Renal cortical epithelial cell (primary cell): ENCODE results near the gene TSC22D4. TPM values are rescaled to one million over a fixed set of nuclear protein-coding genes. Genes with fewer than 3 reads are reported as not detected.
A peak's percentile ranks its signal among the peaks of the same experiment; 100 is the strongest.

ENCODE experiments used
- DNase-seq: peaks from one replicate; pipeline ENCODE4 v3.0.0-alpha.2; 2011; ENCODE audit warnings: low read depth
- total RNA-seq: library from RNA; depleted of rRNA; stranded (reverse); fragments of >200 nt; gene quantifications from 2 replicates; pipeline ENCODE4 v1.2.3, GENCODE V29; 2014

Gene TSC22D4
- total RNA-seq, 1 donor from 2014 or later: 25.2 TPM

- DNase-seq: peak; percentile 97
Observed at GRCh38 chr7:100428967-100429636, 49.9 kb downstream of the TSC22D4 start.

- peak; percentile 95 for DNase-seq
Observed at GRCh38 chr7:100428199-100428966, 50.6 kb downstream of the TSC22D4 start, which contains the start of gene ZCWPW1. Gene ZCWPW1, minus strand, starts transcription at chr7:100428703. Its CDS starts 8,054 bp downstream, at chr7:100420649.

- no peak for DNase-seq
Observed at GRCh38 chr7:100427762-100428198, 51.2 kb downstream of the TSC22D4 start.

- DNase-seq: no peak
Observed at GRCh38 chr7:100426516-100426915, 52.5 kb downstream of the TSC22D4 start.

- no peak for DNase-seq
Observed at GRCh38 chr7:100425347-100425746, 53.7 kb downstream of the TSC22D4 start.

- DNase-seq: no peak
Observed at GRCh38 chr7:100423315-100423714, 55.7 kb downstream of the TSC22D4 start.

GRCh38 chr7:100419660-100420226 is 59.3 kb downstream of the TSC22D4 start:
- no peak for DNase-seq

- DNase-seq: no peak
Observed at GRCh38 chr7:100418930-100419659, 59.9 kb downstream of the TSC22D4 start.

Other genes starting within 250 kb of the TSC22D4 start
- 0.05 TPM in 1 of 2 replicates, not detected in the other for gene SPDYE3, start 171.5 kb downstream of the TSC22D4 start, total RNA-seq
- 7.1 and 17.6 TPM in 2 replicates for gene PILRB, start 121.1 kb downstream of the TSC22D4 start, total RNA-seq
- 0.35 and 2.0 TPM in 2 replicates for gene PILRA, start 105.7 kb downstream of the TSC22D4 start, total RNA-seq
- gene ZCWPW1, start 50.5 kb downstream of the TSC22D4 start, total RNA-seq: 0.17 and 2.8 TPM in 2 replicates
- 18.2 and 28.2 TPM in 2 replicates for gene MEPCE, start 49.4 kb downstream of the TSC22D4 start, total RNA-seq
- gene PPP1R35, start 42.7 kb downstream of the TSC22D4 start, total RNA-seq: 13.1 and 29.7 TPM in 2 replicates
- not detected in 2 replicates for gene SPACDR, start 15.0 kb downstream of the TSC22D4 start, total RNA-seq
- 0.20 TPM in 1 of 2 replicates, not detected in the other for gene NYAP1, start 4.7 kb upstream of the TSC22D4 start, total RNA-seq
- 4.2 and 8.2 TPM in 2 replicates for gene AGFG2, start 60.0 kb upstream of the TSC22D4 start, total RNA-seq
- not detected in 2 replicates for gene SAP25, start 94.7 kb upstream of the TSC22D4 start, total RNA-seq
- gene LRCH4, start 106.9 kb upstream of the TSC22D4 start, total RNA-seq: 5.0 and 10.6 TPM in 2 replicates
- gene FBXO24, start 107.1 kb upstream of the TSC22D4 start, total RNA-seq: 0.35 TPM in 1 of 2 replicates, not detected in the other
- gene PCOLCE, start 123.1 kb upstream of the TSC22D4 start, total RNA-seq: 1.9 and 2.3 TPM in 2 replicates
- gene MOSPD3, start 133.3 kb upstream of the TSC22D4 start, total RNA-seq: 10.2 and 12.9 TPM in 2 replicates
- gene TFR2, start 162.3 kb upstream of the TSC22D4 start, total RNA-seq: 0.35 and 1.0 TPM in 2 replicates
- not detected in 2 replicates for gene ACTL6B, start 177.2 kb upstream of the TSC22D4 start, total RNA-seq
- 120 and 162 TPM in 2 replicates for gene GNB2, start 194.5 kb upstream of the TSC22D4 start, total RNA-seq
- gene GIGYF1, start 215.0 kb upstream of the TSC22D4 start, total RNA-seq: 7.3 and 26.1 TPM in 2 replicates
- gene POP7, start 226.9 kb upstream of the TSC22D4 start, total RNA-seq: 21.1 and 63.4 TPM in 2 replicates
- gene EPO, start 241.3 kb upstream of the TSC22D4 start, total RNA-seq: not detected in 2 replicates